Osteocyte (in vitro differentiated cells): Measurements from ENCODE around the gene TNFRSF1B. TPM values are rescaled to one million over a fixed set of nuclear protein-coding genes. Genes with fewer than 3 reads are reported as not detected.

Experiments
- DNase-seq: peaks from one replicate; pipeline ENCODE4 v3.0.0; 2021; ENCODE audit warnings: mixed read lengths; ENCODE audit not compliant: unreplicated experiment; ENCODE audit errors: extremely low spot score
- H3K27ac Mint-ChIP-seq: one replicate; pipeline ENCODE4 v1.8.0; 2021; ENCODE audit warnings: mild to moderate bottlenecking, mixed read lengths; ENCODE audit not compliant: unreplicated experiment
- H3K27me3 Mint-ChIP-seq: one replicate; pipeline ENCODE4 v1.8.0; 2021; ENCODE audit warnings: mixed read lengths; ENCODE audit not compliant: unreplicated experiment
- H3K36me3 Mint-ChIP-seq: one replicate; pipeline ENCODE4 v1.8.0; 2021; ENCODE audit warnings: mixed read lengths; ENCODE audit not compliant: unreplicated experiment
- H3K4me1 Mint-ChIP-seq: one replicate; pipeline ENCODE4 v1.8.0; 2021; ENCODE audit warnings: mixed read lengths; ENCODE audit not compliant: unreplicated experiment
- H3K4me3 Mint-ChIP-seq: one replicate; pipeline ENCODE4 v1.8.0; 2021; ENCODE audit warnings: mild to moderate bottlenecking, moderate library complexity, mixed read lengths; ENCODE audit not compliant: unreplicated experiment
- H3K9me3 Mint-ChIP-seq: one replicate; pipeline ENCODE4 v1.8.0; 2021; ENCODE audit warnings: mixed read lengths; ENCODE audit not compliant: unreplicated experiment
- CTCF ChIP-seq: fragments of 200-600 bp; sonication (generic); IDR thresholded peaks from 2 replicates; pipeline ENCODE4 v1.5.0; 2021; ENCODE audit warnings: antibody characterized with exemption, mild to moderate bottlenecking, moderate library complexity
- total RNA-seq: library from RNA; stranded (reverse); gene quantifications from 2 replicates; pipeline ENCODE4 v1.2.1, GENCODE V29; 2021

The TNFRSF1B gene
- total RNA-seq, 1 donor from 2014 or later, result 7.4 TPM

GRCh38 chr1:12244585-12244984, 77.8 kb downstream of the TNFRSF1B start:
- Mint-ChIP-seq H3K9me3 (no peaks in the 10 kb centered on the region), H3K27me3 (no peaks in the 10 kb centered on the region), H3K36me3 (peaks cover 38% of the 10 kb centered on the region), H3K4me1 (peaks cover 7% of the 10 kb centered on the region), H3K4me3 (no peak overlapping the region), H3K27ac (no peak overlapping the region)
- no peak for TF ChIP-seq CTCF
- no peak for DNase-seq

GRCh38 chr1:12245116-12245515, 78.3 kb downstream of the TNFRSF1B start:
- no peak for DNase-seq
- no peak overlapping the region for H3K4me3 Mint-ChIP-seq
- H3K36me3 Mint-ChIP-seq, result peaks cover 43% of the 10 kb centered on the region
- no peak overlapping the region for H3K27ac Mint-ChIP-seq
- no peaks in the 10 kb centered on the region for H3K9me3 Mint-ChIP-seq
- peaks cover 4% of the 10 kb centered on the region for H3K4me1 Mint-ChIP-seq
- no peaks in the 10 kb centered on the region for H3K27me3 Mint-ChIP-seq
- no peak for TF ChIP-seq CTCF

- H3K4me3 Mint-ChIP-seq, result no peak overlapping the region
- H3K36me3 Mint-ChIP-seq, result peaks cover 48% of the 10 kb centered on the region
- H3K4me1 Mint-ChIP-seq, result peaks cover 4% of the 10 kb centered on the region
- no peaks in the 10 kb centered on the region for H3K27me3 Mint-ChIP-seq
- H3K9me3 Mint-ChIP-seq, result no peaks in the 10 kb centered on the region
- no peak for DNase-seq
- H3K27ac Mint-ChIP-seq, result no peak overlapping the region
- no peak for TF ChIP-seq CTCF
These were observed 78.9 kb downstream of the TNFRSF1B start for GRCh38 chr1:12245733-12246132.

GRCh38 chr1:12246584-12246983, 79.8 kb downstream of the TNFRSF1B start:
- Mint-ChIP-seq H3K36me3 (peaks cover 51% of the 10 kb centered on the region), H3K4me3 (no peak overlapping the region), H3K9me3 (no peaks in the 10 kb centered on the region), H3K4me1 (peaks cover 4% of the 10 kb centered on the region), H3K27ac (no peak overlapping the region), H3K27me3 (no peaks in the 10 kb centered on the region)
- DNase-seq, result no peak
- no peak for TF ChIP-seq CTCF

- no peak for DNase-seq
- peaks cover 4% of the 10 kb centered on the region for H3K4me1 Mint-ChIP-seq
- no peak overlapping the region for H3K4me3 Mint-ChIP-seq
- no peak for TF ChIP-seq CTCF
- H3K27ac Mint-ChIP-seq, result no peak overlapping the region
- no peaks in the 10 kb centered on the region for H3K9me3 Mint-ChIP-seq
- peaks cover 50% of the 10 kb centered on the region for H3K36me3 Mint-ChIP-seq
- no peaks in the 10 kb centered on the region for H3K27me3 Mint-ChIP-seq
These were observed 82.4 kb downstream of the TNFRSF1B start for GRCh38 chr1:12249181-12249580.
